RPMI7951 (cell line): ENCODE results near the gene PPP1R36. TPM values are rescaled to one million over a fixed set of nuclear protein-coding genes. Genes with fewer than 3 reads are reported as not detected.
A peak's percentile ranks its signal among the peaks of the same experiment; 100 is the strongest.
"Not testable (repeated sequence)": the region's sequence is repeated elsewhere in the genome, so short reads cannot be mapped to it uniquely, and the experiment has no call there.

ENCODE experiments used
- DNase-seq: peaks from one replicate; pipeline ENCODE4 v3.0.0-alpha.2; 2012; ENCODE audit warnings: low read depth
- total RNA-seq: library from RNA; depleted of rRNA; stranded (reverse); fragments of >200 nt; shearing (Covaris generic); gene quantifications from 2 replicates; pipeline ENCODE4 v1.2.3, GENCODE V29; 2014

PPP1R36 gene
- total RNA-seq, 1 experiment from 2014 or later: 0.48 TPM

DNA sequence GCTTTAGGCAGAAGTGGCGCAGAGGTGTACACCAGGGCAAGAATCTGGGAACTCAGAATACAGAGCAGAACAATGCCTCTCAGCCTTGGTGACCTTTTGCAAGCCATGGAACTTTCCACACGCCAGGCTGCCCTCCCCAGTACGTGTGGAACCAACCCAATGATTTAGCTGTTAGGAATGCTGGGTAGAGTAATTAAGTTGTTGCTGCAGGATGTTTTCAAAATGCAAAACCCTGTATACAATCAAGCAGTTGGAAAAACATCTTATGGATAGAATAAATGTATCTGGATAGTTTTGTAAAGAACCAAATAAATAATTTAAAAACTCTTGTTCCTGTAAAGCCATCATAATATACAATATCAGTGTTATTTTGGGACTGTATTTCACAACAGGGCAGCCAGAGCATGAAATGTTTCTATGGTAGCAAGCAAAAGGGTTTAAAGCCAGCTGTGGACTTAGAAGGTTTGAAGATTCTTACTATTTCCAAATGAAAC lies 19.4 kb downstream of the PPP1R36 start:
- DNase-seq: peak; percentile 84

DNA sequence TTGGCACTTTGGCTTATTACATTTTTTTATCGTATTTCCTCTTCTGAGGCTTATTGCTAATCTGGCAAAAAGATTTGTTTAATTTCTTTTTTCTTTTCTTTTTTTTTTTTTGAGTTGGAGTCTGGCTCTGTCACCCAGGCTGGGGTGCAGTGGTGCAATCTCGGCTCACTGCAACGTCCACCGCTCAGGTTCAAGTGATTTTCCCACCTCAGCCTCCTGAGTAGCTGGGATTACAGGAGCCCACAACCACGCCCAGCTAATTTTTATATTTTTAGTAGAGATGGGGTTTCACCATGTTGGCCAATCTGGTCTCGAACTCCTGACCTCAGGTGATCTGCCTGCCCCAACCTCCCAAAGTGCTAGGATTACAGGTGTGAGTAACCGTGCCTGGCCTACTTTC lies 19.9 kb downstream of the PPP1R36 start:
- DNase-seq: not testable (repeated sequence)

DNA sequence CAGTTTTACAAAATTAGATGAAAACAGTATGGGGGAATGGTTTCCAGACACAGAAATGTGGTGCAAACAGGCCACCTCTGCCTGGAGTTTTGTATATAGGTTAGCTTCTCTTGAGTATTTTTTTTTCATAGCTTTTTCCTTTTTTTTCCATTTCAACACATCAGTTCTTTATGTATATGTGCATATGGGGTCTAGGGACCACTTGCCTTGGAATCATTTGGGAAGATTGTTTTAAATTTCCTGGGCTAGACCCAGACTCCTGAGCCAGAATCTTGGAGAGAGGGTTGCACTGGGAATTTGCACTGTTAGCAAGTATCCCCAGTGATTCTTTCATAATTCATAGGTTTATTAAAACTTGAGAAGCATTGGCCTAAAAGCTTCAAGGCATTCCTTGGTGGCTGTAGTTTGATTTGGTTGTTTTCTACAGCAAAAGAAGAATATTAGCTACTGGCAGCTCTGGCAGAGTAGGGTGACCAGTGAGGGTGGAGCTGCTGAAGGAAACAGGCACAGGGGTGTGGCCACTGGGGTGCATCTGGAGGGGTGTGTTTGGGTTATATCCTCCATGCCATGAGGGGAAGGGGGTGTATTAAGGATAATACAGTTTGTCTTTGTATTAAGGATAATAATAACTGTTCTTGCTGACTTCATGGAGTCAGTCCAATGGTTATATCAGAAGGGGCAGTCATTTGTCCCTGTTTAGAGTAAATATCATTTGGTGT lies 22.8 kb downstream of the PPP1R36 start:
- DNase-seq: no peak

DNA sequence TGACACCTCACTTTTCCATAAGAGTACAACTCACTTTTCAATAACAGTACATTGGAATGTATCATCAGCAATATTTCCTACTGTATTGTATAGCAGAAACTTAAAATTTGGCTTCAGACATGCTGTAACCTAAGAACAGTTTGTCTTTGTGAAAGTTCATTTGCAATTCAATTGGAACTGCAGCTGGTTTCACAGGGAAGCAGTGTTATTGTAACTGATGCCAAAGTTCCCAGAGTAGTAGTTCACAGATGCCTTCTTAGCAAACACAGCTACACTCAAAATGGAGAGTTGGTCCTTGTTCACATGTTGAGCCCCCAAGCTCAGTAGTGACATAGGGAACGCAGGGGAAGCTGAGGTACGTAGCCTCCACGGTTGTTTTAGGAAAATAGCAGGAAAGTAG lies 23.3 kb downstream of the PPP1R36 start:
- DNase-seq: no peak

DNA sequence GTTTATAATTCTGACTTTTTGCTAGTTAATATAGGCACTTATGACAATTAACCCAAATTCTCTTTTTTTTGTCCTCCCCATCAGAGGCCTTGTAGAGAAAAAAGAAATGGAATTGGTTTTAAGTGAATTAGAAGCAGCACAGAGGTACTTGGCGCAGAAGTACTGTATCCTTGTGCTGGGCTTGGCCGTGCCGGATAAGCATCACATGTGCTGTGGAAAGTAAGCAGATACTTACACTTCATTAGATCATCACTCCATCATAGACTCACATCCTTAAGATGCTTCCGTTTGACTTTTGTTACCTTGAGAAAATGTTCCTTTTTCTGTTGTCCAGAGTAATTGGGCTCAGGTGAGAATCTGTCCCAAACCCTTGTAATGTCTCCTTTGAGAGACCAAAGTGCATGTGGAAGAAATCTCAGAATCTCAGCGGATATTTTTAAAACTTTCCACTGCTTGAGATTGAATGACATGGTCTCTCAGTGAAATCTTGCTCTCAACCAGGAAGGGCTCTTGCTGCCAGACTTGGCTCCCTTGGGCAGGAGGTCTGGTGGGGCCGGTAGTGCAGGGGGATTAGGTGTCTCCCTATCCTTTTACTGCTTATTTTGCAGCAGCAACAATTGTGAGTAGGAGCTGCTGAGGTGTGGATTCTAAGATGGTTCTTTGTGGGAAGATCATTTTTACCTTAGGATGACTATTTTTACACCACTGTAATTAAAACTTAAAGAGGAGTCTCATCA lies 24.8 kb downstream of the PPP1R36 start:
- no peak for DNase-seq

DNA sequence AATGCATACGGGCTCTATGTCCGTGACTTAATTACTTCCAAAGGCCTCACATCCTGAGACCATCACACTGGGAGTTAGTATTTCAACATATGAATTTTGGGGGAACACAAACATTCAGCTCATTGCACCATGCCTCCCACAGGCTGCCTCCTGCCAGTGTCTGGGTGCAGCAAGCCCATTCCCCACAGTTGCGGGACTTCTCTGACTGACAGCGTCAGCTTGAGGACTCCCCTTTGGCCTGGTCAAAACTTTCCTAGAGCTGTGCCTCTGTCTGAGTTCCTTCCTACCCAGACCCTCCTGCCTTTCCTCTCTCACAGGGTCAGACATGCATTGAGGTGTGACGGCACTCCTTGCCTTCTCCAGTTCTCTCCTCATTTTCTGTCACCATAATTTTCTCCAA lies 27.4 kb downstream of the PPP1R36 start:
- DNase-seq: no peak

DNA sequence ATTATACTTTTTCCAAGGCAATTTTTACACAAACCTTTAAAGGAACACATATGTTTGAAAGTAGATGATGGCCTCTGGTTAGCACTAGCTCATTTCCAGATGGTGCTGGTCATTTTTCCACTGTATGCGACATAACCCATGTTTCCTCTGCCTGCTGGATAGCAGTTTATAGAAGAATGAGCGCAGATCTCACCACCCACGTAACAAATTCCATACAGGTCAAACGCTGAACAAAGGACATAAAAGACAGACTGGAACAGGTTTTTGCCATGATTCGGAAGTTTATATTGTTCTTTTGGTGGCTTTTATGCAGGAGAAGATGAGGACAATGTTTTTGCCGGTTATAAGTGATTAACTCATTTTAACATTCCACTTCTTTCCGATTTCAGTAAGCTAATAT lies 30.7 kb downstream of the PPP1R36 start:
- DNase-seq: no peak

DNA sequence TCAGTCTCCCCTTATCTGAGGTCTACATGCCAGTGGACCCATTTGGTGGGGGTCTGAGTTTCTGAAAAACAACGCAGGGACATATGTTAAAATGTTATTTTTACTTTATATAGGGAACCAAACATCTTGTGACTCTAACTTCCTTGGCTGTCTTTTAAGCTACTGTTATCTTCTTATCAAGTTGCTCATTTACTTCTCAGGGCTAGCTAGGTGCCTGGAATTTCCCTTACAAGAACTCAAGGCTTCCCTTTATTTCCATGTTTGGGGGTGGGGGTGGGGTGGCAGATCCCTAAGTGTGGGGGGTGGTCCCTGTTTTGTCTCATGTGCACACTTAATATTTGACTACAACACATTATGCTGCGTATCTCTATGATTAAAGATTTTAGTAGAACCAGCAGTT lies 31.6 kb downstream of the PPP1R36 start:
- DNase-seq: no peak

DNA sequence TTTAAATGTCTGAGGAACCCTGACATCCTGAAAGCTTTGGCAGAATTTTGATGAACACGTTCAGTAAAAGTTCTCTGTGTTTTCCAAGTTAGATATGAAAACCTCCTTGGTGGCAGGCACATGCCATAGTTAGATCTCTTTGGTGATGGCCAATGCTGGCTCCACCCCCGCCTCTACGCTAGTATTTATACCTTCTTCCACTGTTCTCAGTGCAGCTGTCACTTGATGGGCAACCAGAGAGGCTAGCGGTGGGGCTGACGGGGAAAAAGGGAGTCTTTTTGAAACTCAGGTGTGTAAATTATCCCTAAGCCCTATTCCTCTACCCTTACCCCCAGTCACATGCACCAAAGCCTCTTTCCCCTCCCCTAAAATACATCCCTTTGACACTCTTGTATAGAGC lies 32.1 kb downstream of the PPP1R36 start:
- DNase-seq: no peak

DNA sequence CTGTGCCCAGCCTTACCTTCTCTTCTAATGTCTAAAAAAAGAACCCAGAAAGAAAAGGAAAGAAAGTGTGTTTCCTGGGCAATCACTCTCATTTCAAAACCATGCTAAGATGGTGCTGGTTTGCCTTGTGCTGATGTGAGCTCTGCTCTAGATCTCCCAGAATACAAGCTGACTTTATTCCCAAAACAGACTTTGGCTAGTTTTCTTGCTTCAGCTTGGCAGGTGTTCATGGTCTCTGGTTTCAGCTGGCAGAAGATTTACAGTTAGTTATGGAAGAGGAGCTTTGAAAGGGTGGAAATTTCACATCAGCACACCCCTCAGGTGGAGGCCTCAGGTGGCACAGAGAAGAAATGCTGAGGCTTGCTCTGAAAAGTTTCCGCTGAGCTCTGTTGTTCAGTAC lies 34.4 kb downstream of the PPP1R36 start:
- no peak for DNase-seq

DNA sequence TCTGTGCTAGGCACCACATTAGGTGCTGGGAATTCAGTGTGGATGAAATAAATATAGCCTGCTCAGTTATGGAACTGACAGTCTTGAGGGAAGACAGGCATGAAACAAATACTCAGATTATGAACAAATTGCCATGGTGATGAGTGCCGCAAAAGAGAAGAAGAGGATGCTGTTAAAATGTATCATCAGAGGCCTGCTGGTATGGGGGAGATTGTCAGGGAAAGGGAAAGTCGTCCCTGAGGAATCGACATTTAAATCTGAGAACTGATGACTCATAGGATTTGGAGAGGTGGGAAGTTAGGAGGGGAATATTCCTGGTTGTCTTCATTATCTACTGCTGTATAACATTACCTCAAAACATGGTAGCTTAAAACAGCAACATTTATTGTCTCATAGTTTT lies 42.0 kb downstream of the PPP1R36 start:
- no peak for DNase-seq

DNA sequence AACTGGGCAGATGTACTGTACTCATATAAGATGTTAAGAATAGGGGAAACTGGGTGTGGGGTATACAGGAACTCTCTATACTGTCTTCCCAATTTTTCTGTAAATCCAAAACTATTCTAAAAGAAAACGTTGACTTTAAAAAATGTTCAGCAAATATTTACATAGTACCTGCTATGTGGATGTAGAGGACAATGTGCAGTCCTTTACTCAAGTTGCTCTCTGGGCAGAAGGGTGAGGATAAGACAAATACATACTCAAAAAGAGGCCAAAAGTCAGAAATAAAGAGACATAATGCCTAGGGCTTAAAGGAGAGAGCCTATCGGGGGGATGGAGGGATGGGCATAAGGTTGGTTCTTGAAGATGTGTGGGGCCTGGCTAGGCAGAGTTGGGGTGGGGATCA lies 44.7 kb downstream of the PPP1R36 start:
- DNase-seq: no peak

DNA sequence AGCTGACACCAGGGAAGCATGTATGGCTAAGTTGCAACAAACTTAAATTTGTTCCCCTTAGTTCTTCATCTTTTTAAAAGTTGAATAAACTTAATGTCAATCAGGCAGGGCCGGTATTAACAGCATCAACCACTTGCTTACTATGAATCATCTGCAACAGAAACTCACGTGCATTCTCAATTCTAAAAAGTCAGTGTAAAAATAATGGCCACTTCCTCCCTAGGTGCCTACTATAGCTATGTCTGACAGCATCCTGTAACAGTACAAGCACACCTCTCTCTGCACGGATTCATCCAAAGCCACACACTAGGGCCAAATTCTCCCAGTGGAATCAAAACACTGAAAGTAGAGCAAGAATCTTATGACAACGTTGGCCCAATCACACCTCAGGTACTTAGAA lies 48.6 kb downstream of the PPP1R36 start:
- no peak for DNase-seq

DNA sequence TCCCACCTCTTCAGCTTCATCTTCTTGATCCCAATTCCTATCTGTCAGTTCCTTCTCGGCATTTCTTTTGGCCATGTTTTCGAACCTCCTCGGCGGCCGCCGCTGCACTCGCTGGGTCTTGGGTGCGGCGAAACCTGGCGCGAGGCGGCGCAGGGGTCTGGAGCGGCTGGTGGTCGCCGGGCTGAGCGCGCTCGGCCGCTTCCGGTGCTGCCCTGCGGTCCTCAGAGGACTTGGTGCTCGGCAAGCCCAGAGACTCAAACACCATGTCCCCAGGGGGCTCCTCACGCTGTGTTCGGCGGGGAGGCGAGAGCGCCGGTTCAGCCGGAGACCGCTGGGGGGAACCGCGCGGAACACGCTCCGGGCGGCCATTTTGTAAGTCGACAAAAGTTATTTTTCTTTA lies 51.8 kb downstream of the PPP1R36 start:
- DNase-seq: no peak

DNA sequence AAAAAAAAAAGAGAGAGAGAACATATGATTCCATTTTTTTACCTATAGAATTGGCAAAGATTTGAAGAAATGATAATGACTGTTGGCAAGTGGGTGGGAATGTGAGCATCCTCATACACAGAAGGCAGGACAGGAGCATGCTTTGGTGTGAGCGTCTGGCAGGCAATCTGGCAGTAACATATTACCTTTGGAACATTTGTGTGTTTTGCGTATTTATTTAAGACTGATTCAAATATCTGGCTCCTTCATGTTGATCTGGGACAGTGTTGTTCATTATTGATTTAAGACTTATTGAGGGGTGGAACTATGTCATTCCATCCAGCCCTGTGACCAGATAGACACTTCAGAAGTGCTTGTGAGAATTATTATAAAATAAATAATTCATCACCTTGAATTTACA lies 53.1 kb downstream of the PPP1R36 start:
- no peak for DNase-seq

DNA sequence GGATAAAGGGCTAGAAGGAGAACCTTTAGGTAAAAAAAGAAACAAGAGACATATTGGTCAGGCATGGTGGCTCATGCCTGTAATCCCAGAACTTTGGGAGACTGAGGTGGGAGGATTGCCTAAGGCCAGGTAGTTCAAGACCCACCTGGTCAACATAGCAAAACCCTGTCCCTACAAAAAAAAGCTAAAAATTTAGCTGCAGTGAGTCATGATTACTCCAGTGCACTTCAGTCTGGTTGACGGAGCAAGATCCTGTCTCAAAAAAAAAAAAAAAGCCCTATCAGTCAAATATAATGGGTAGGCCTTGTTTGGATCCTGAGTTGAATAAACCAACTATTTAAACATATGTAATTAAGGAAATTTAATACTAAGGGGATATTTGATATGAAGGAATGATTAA lies 54.2 kb downstream of the PPP1R36 start:
- no peak for DNase-seq

DNA sequence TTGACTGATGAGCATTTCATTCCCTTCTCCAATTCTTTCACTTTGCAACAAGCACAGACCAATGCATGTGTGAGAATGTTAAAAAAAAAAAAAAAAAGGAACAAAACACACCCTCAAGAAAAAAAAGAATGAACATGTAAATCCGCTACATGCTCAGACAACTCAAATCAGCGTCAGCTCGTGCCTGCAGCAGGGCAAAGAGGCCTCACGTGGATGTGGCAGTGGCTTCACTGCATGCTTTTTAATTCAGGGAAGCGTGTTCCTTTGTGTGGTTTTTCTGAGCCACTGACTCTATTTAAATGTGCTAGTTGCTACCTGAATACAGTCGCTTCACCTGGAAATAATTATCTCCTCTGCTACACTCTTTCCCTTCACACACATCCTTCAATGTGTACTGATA lies 55.1 kb downstream of the PPP1R36 start:
- DNase-seq: no peak

DNA sequence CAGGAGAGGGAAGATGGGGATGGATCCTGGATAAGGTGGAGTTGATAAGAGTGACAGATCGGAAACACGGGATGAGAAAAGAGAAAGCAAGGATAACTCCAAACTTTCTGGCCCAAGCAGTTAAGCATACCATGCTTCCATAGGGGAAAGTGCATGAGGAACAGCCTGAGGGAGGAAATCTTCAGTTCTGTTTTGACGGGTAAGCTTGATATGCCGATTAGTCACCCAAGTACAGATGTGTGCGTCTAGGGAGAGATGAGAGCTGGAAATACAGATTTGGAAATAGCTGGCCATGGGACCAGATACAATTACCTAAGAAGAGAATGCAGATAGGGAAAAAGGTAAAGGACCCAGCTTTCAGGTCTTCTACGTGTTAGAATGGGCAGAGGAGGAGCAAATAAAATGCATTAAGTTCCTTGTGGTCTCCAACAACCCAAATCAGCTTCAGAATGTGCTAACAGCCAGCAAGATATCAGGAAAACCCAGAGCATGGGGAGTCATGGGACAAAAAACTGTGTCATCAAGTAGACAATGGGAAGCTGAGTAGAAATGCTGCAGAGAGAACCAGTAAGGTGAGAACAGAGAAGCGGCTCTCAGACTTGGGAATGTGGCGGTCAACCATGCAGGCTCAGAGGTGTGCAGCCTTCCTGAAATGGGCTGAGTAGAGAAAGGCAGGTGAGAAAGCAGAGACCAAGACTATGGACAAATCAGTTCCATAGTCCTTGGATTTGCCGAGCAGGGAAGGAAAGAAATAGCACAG lies 56.3 kb downstream of the PPP1R36 start:
- peak; percentile 69 for DNase-seq

DNA sequence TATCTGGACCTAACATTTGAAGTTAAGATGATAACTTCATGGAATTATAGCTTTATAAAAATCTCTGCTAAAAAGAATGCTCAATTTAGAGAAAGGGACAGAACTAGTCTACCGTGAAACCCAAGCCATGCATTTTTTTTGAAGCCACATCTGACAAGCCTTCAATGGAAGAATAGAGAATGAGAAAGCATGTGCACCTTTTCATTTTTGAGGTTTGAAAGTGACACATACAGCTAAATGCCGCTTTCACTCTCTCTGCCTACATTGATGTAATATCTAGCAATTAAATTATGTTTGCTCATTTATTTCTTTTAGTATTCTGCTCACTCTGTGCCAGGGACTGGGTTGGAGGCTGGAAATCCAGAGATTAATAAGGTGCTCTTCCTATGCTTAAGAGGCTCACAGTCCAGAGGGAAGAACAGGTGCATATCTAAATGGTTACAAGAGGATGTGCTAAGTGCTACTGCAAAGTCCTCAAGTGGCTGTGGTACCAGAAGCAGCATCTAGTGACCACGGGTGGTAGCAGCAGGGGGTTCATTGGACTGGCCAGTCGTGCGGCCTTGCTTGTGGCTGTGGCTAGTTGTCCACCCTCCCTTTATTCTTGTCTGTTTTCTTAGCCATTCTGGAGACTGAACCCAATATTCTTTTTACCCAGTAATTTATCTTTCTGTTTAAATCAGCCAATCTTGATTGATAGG lies 60.4 kb downstream of the PPP1R36 start:
- DNase-seq: no peak

DNA sequence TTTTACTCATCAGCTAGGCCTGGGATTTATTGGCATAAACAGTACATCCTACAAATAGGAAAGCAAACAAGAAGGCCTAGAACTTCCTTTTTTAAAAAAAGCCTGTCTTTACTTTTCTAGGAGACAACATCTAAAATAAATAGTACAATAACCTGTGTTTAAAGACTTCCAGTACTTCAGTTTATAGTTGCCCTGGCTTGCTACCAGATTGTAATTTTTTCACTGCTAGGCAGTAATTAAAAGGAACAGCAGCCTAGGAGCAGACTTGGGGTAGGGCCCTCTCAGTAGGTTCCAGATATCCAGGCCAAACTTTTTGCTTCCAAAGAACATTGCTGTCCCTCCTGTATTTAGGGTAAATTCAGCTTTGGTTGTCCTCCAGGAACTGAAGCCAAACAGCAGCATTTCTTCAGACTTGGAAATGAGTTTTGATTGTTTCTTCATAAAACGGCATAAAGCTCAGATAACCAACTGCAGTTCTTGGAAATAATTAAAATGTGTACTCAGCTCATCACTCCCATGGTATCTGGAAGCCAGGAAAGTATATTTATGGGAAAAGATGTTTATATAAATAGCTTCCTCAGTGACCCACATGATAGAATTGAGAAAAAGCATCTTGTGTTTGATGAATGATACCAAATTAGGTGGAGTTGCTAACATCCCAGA lies 61.7 kb downstream of the PPP1R36 start:
- no peak for DNase-seq

DNA sequence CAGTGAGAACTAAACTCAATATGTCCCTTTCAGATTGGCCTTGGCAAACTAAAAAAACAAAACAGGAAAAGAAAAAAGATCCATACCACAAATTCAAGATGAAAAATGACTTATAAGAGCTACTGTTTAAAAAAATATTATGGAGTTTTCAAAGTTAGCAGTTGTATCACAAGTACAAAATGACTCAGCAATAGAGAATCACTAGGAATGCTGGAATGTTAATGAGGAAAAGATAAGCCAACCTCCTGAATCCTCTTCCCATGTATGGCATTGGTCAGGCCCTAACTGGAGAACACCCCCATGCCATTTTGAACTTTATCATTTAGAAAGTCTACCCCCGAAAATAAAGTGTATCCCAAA lies 62.2 kb downstream of the PPP1R36 start:
- DNase-seq: peak; percentile 71
